Transverse colon (tissue), 4 donors: ENCODE data around the gene COG5. TPM values are rescaled to one million over a fixed set of nuclear protein-coding genes. Genes with fewer than 3 reads are reported as not detected.

Experiments used
- DNase-seq: peaks from one replicate; pipeline ENCODE4 v3.0.0-alpha.2; 2019
- H3K27ac ChIP-seq, 4 donors: fragments of 200-600 bp; sonication (generic); 2 replicates each; pipeline ENCODE4 v1.5.1; 2016 to 2018; ENCODE audit warnings: inconsistent platforms in 4 of 4
- H3K27me3 ChIP-seq: fragments of 200-600 bp; sonication (generic); 2 replicates; pipeline ENCODE4 v1.5.1; 2017; ENCODE audit warnings: inconsistent platforms
- H3K36me3 ChIP-seq, 4 donors: fragments of 200-600 bp; sonication (generic); 2 replicates each; pipeline ENCODE4 v1.5.1; 2017 to 2019; ENCODE audit warnings: inconsistent platforms in 4 of 4
- H3K4me1 ChIP-seq, 4 donors: fragments of 200-600 bp; sonication (generic); 2 replicates each; pipeline ENCODE4 v1.5.1; 2017 to 2020; ENCODE audit warnings: inconsistent platforms in 4 of 4
- H3K4me3 ChIP-seq, 4 donors: fragments of 200-600 bp; sonication (generic); 1 replicate in 1 of 4; 2 replicates in 3 of 4; pipeline versions ENCODE4 v1.5.1 to v1.6.1; 2017 to 2019; ENCODE audit warnings: inconsistent platforms in 4 of 4
- H3K9me3 ChIP-seq, 2 donors: fragments of 200-600 bp; sonication (generic); 2 replicates each; pipeline ENCODE4 v1.5.1; 2017 to 2019; ENCODE audit warnings: inconsistent platforms in 2 of 2
- EP300 ChIP-seq: sonication (generic); formaldehyde crosslinking; IDR thresholded peaks from one replicate; pipeline ENCODE4 v1.6.1; 2017; ENCODE audit warnings: antibody characterized with exemption, low read depth
- POLR2A ChIP-seq: fragments of 450-650 bp; IDR thresholded peaks from one replicate; pipeline ENCODE4 v1.6.1; 2016; ENCODE audit warnings: antibody characterized with exemption, mild to moderate bottlenecking, moderate library complexity
- POLR2AphosphoS5 ChIP-seq, 3 donors: sonication (generic); formaldehyde crosslinking; IDR thresholded peaks; one replicate each; pipeline ENCODE4 v1.6.1; 2016; ENCODE audit warnings: antibody characterized with exemption in 3 of 3
- WGBS, 2 donors: methylation state at CpG; one replicate each; pipeline ENCODE4 v1.1.5; 2018; ENCODE audit warnings: low coverage in 1 of 2; 5-methylcytosine and 5-hydroxymethylcytosine counted together
- in situ Hi-C, 4 donors: fragments of 200-750 bp; cut with MboI; loops; one replicate each; pipeline versions ENCODE4 v1.15.0 to v1.15.1; 2017; ENCODE audit warnings: low sequenced_read_pairs in 3 of 4, low pct_ligation_motif_present in 1 of 4, low pct_unique_long_range_greater_than_20kb in 1 of 4
- intact Hi-C: fragments of 100-400 bp; cut with DNase I; formaldehyde crosslinking; loops from one replicate; pipeline ENCODE4 v1.15.1; 2023; ENCODE audit warnings: low total_unique reads
- total RNA-seq, 4 donors: library from RNA; depleted of rRNA; stranded (reverse); fragments of >200 nt; gene quantifications; one replicate each; pipeline ENCODE4 v1.1.0, GENCODE V29; 2016
- TF ChIP-seq, protein P1 (sequence below), 5 experiments: fragments of 200-600 bp in 3 of 5; fragments of 450-650 bp in 2 of 5; sonication (generic) in 3 of 5; IDR thresholded peaks; 1 replicate in 2 of 5; 2 replicates in 3 of 5; pipeline ENCODE4 v1.5.1; 2016 to 2017; ENCODE audit warnings: antibody characterized with exemption in 5 of 5, inconsistent platforms in 3 of 5, mild to moderate bottlenecking in 2 of 5, moderate library complexity in 1 of 5

COG5 gene
- total RNA-seq, 4 donors from 2014 or later: 15.7 to 48.2 (median 35.7) TPM

- peaks cover 0 to 10% (median 3%) of the 10 kb centered on the region in 4 donors for H3K4me1 ChIP-seq
- DNase-seq: no peak
- no peak for TF ChIP-seq EP300
- TF ChIP-seq, protein P1, sequence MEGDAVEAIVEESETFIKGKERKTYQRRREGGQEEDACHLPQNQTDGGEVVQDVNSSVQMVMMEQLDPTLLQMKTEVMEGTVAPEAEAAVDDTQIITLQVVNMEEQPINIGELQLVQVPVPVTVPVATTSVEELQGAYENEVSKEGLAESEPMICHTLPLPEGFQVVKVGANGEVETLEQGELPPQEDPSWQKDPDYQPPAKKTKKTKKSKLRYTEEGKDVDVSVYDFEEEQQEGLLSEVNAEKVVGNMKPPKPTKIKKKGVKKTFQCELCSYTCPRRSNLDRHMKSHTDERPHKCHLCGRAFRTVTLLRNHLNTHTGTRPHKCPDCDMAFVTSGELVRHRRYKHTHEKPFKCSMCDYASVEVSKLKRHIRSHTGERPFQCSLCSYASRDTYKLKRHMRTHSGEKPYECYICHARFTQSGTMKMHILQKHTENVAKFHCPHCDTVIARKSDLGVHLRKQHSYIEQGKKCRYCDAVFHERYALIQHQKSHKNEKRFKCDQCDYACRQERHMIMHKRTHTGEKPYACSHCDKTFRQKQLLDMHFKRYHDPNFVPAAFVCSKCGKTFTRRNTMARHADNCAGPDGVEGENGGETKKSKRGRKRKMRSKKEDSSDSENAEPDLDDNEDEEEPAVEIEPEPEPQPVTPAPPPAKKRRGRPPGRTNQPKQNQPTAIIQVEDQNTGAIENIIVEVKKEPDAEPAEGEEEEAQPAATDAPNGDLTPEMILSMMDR (IDR thresholded peaks at IDR 0.05): no peak
- TF ChIP-seq POLR2AphosphoS5 (IDR thresholded peaks at IDR 0.05): no peak
- no peak for TF ChIP-seq POLR2A
- H3K27ac ChIP-seq: no peak overlapping the region
- H3K36me3 ChIP-seq: no peaks in the 10 kb centered on the region
- H3K9me3 ChIP-seq: no peaks in the 10 kb centered on the region
- no peaks in the 10 kb centered on the region for H3K27me3 ChIP-seq
- no peak overlapping the region for H3K4me3 ChIP-seq
- in situ Hi-C loops (no loop called here), intact Hi-C loops (no loop called here)
- 72 to 77% methylated on average over 3 of the region's 3 CpGs for WGBS, 2 donors
Measured at GRCh38 chr7:107165341-107165740, 398.4 kb downstream of the COG5 start.

GRCh38 chr7:107164092-107164491, 399.6 kb downstream of the COG5 start:
- no peak overlapping the region for H3K4me3 ChIP-seq
- no peaks in the 10 kb centered on the region for H3K9me3 ChIP-seq
- in situ Hi-C loops: no loop called here
- TF ChIP-seq POLR2AphosphoS5 (IDR thresholded peaks at IDR 0.05): no peak
- TF ChIP-seq EP300: no peak
- TF ChIP-seq, protein P1 (IDR thresholded peaks at IDR 0.05): no peak
- TF ChIP-seq POLR2A: no peak
- no peak for DNase-seq
- peaks cover 0 to 5% (median 0%) of the 10 kb centered on the region in 4 donors for H3K4me1 ChIP-seq
- no peaks in the 10 kb centered on the region for H3K36me3 ChIP-seq
- H3K27ac ChIP-seq: no peak overlapping the region
- WGBS, 2 donors: 53 to 64% methylated on average over 2 of the region's 2 CpGs
- intact Hi-C loops: no loop called here
- H3K27me3 ChIP-seq: no peaks in the 10 kb centered on the region

GRCh38 chr7:107162475-107162874, 401.2 kb downstream of the COG5 start:
- DNase-seq: no peak
- Histone ChIP-seq H3K4me3 (no peak overlapping the region), H3K9me3 (no peaks in the 10 kb centered on the region), H3K4me1 (peaks cover 0 to 5% (median 0%) of the 10 kb centered on the region in 4 donors), H3K36me3 (no peaks in the 10 kb centered on the region), H3K27me3 (no peaks in the 10 kb centered on the region), H3K27ac (no peak overlapping the region)
- 69 to 76% methylated on average over 4 to 5 of the region's 5 CpGs for WGBS, 2 donors
- intact Hi-C loops: no loop called here
- TF ChIP-seq EP300: no peak
- TF ChIP-seq, protein P1 (IDR thresholded peaks at IDR 0.05): no peak
- TF ChIP-seq POLR2AphosphoS5 (IDR thresholded peaks at IDR 0.05): no peak
- in situ Hi-C loops: no loop called here

GRCh38 chr7:107161415-107161814, 402.3 kb downstream of the COG5 start:
- TF ChIP-seq POLR2AphosphoS5 (IDR thresholded peaks at IDR 0.05) (no peak), POLR2A (no peak), EP300 (no peak)
- TF ChIP-seq, protein P1 (IDR thresholded peaks at IDR 0.05): no peak
- H3K36me3 ChIP-seq: no peaks in the 10 kb centered on the region
- H3K4me3 ChIP-seq: no peak overlapping the region
- H3K9me3 ChIP-seq: no peaks in the 10 kb centered on the region
- in situ Hi-C loops (no loop called here), intact Hi-C loops (no loop called here)
- H3K27ac ChIP-seq: no peak overlapping the region
- no peaks in the 10 kb centered on the region for H3K27me3 ChIP-seq
- DNase-seq: no peak
- 77 to 85% methylated on average over 3 of the region's 3 CpGs for WGBS, 2 donors
- H3K4me1 ChIP-seq: no peaks in the 10 kb centered on the region
